Body of pancreas (tissue), 4 donors: ENCODE results near the gene EPSTI1.

Source experiments
- POLR2A ChIP-seq, 3 donors: fragments of 450-650 bp; IDR thresholded peaks; one replicate each; pipeline ENCODE4 v1.6.1; 2016; ENCODE audit warnings: antibody characterized with exemption in 3 of 3, mild to moderate bottlenecking in 2 of 3
- TF ChIP-seq, protein P1 (sequence below), 7 experiments: fragments of 450-650 bp in 4 of 7; fragments of 200-600 bp in 3 of 7; sonication (generic) in 3 of 7; IDR thresholded peaks; one replicate each; pipeline ENCODE4 v1.5.1; 2016 to 2019; ENCODE audit warnings: antibody characterized with exemption in 7 of 7

GRCh38 chr13:42981317-42981716, 10.7 kb downstream of the EPSTI1 start:
- TF ChIP-seq, protein P1, sequence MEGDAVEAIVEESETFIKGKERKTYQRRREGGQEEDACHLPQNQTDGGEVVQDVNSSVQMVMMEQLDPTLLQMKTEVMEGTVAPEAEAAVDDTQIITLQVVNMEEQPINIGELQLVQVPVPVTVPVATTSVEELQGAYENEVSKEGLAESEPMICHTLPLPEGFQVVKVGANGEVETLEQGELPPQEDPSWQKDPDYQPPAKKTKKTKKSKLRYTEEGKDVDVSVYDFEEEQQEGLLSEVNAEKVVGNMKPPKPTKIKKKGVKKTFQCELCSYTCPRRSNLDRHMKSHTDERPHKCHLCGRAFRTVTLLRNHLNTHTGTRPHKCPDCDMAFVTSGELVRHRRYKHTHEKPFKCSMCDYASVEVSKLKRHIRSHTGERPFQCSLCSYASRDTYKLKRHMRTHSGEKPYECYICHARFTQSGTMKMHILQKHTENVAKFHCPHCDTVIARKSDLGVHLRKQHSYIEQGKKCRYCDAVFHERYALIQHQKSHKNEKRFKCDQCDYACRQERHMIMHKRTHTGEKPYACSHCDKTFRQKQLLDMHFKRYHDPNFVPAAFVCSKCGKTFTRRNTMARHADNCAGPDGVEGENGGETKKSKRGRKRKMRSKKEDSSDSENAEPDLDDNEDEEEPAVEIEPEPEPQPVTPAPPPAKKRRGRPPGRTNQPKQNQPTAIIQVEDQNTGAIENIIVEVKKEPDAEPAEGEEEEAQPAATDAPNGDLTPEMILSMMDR (IDR thresholded peaks at IDR 0.05) = no peak
- TF ChIP-seq POLR2A (IDR thresholded peaks at IDR 0.05) = no peak
